ENCODE data around the gene PCDHGA6.

PCDHGA6 gene

DNA sequence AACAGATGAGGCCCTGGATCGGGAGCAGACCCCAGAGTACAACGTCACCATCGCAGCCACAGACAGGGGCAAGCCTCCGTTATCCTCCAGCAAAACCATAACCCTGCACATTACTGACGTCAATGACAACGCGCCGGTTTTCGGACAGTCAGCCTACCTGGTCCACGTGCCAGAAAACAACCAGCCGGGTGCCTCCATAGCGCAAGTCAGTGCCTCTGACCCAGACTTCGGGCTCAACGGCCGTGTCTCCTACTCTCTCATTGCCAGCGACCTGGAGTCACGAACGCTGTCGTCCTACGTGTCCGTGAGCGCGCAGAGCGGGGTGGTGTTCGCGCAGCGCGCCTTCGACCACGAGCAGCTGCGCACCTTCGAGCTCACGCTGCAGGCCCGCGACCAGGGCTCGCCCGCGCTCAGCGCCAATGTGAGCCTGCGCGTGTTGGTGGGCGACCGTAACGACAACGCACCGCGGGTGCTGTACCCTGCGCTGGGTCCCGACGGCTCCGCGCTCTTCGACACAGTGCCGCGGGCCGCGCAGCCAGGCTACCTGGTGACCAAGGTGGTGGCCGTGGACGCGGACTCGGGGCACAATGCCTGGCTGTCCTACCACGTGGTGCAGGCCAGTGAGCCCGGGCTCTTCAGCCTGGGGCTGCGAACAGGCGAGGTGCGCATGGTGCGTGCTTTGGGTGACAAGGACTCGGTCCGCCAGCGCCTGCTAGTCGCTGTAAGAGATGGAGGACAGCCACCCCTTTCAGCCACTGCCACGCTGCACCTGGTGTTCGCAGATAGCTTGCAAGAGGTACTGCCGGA, 45.6 kb downstream of the PCDHGA6 start:
- peak overlapping the region; percentile 11 to 80 for H3K4me3 ChIP-seq (ENCODE audit: insufficient read depth in 1 of 2, low read depth in 1 of 2, low read length in 2 of 2)
- no peak overlapping the region for H3K9ac ChIP-seq (ENCODE audit: low read length)
- H2AFZ ChIP-seq (ENCODE audit: low read depth, low read length): no peak overlapping the region
- H4K8ac ChIP-seq (ENCODE audit: low read length): no peak overlapping the region
- no peak overlapping the region for H3K14ac ChIP-seq (ENCODE audit: low read length in 2 of 2)
- peaks cover 28% of the 10 kb centered on the region for H3K9me3 ChIP-seq (ENCODE audit: control insufficient read depth, low read length)
- H3K27me3 ChIP-seq (ENCODE audit: control insufficient read depth in 1 of 2, insufficient read depth in 1 of 2, low read length in 2 of 2): no peaks in the 10 kb centered on the region
- no peak for DNase-seq
- H2BK15ac ChIP-seq (ENCODE audit: low read depth, poor library complexity, severe bottlenecking): no peak overlapping the region
- peaks cover 9 to 50% of the 10 kb centered on the region in 2 experiments for H3K36me3 ChIP-seq (ENCODE audit: control insufficient read depth in 1 of 2, insufficient read depth in 2 of 2, low read depth in 1 of 2, low read length in 2 of 2)
- H2AK5ac ChIP-seq (ENCODE audit: low read length, severe bottlenecking): no peak overlapping the region
- H3K27ac ChIP-seq (ENCODE audit: low read length, poor library complexity, severe bottlenecking): no peak overlapping the region
- no peak overlapping the region for H3K4ac ChIP-seq (ENCODE audit: low read depth in 1 of 2, low read length in 2 of 2)
- no peak overlapping the region for H3K23ac ChIP-seq (ENCODE audit: low read length in 2 of 2)
- peaks cover 44% of the 10 kb centered on the region for H3K79me1 ChIP-seq (replicated peaks; ENCODE audit: low read length, poor library complexity, severe bottlenecking)
- WGBS: 98% methylated on average over 74 of the region's 74 CpGs
- no peak overlapping the region for H2BK120ac ChIP-seq (ENCODE audit: low read depth, low read length)
- H2BK5ac ChIP-seq (ENCODE audit: low read depth, low read length, poor library complexity, severe bottlenecking): no peak overlapping the region
- peaks cover 8% of the 10 kb centered on the region for H3K4me1 ChIP-seq (ENCODE audit: control insufficient read depth, insufficient read depth, low read depth, low read length)
- no peak overlapping the region for H2BK12ac ChIP-seq (ENCODE audit: low read length in 2 of 2)
- H3K18ac ChIP-seq (ENCODE audit: low read depth in 1 of 2, low read length in 2 of 2): no peak overlapping the region
- H3K4me2 ChIP-seq (ENCODE audit: low read length, poor library complexity, severe bottlenecking): no peak overlapping the region
- no peak overlapping the region for H4K91ac ChIP-seq (ENCODE audit: low read length)

DNA sequence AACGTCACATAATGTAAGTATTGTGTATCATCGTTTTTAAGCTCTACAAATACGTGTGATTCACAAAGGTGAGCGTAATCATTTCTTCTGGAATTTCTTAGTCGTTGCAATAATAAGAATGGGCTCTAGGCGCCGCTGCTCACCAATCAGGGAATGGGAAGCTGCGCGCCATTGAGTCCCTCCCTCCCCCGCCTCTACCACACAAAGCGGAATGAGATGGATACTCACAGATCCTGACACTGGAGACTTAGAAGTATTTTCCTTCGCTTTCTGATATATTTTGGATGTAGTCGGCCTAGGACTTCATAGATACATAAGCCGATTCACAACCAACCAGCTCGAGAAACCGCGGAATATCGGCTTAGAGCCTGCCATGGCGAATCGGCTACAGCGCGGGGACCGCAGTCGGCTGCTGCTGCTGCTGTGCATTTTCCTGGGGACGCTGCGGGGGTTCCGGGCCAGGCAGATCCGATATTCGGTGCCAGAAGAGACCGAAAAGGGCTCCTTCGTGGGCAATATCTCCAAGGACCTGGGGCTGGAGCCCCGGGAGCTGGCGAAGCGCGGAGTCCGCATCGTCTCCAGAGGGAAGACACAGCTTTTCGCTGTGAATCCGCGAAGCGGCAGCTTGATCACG, 47.3 kb downstream of the PCDHGA6 start, which contains the start of gene PCDHGA11:
Gene PCDHGA11, plus strand, starts transcription at position 197 of the 634 bp plus-strand sequence. Its CDS starts 177 bp downstream, at position 374.
- peak within 1 kb of the TSS in 1 of 2 experiments; percentile 80 for H3K4me3 ChIP-seq (ENCODE audit: insufficient read depth in 1 of 2, low read depth in 1 of 2, low read length in 2 of 2)
- peaks cover 8% of the 10 kb centered on the region for H3K4me1 ChIP-seq (ENCODE audit: control insufficient read depth, insufficient read depth, low read depth, low read length)
- no peak within 1 kb of the TSS for H3K4ac ChIP-seq (ENCODE audit: low read depth in 1 of 2, low read length in 2 of 2)
- H4K8ac ChIP-seq (ENCODE audit: low read length): no peak within 1 kb of the TSS
- 71% methylated on average over 42 of the region's 42 CpGs for WGBS
- no peak within 1 kb of the TSS for H3K27ac ChIP-seq (ENCODE audit: low read length, poor library complexity, severe bottlenecking)
- H2AFZ ChIP-seq (ENCODE audit: low read depth, low read length): no peak within 1 kb of the TSS
- H2BK12ac ChIP-seq (ENCODE audit: low read length in 2 of 2): no peak within 1 kb of the TSS
- no peak within 1 kb of the TSS for H2BK5ac ChIP-seq (ENCODE audit: low read depth, low read length, poor library complexity, severe bottlenecking)
- H2BK120ac ChIP-seq (ENCODE audit: low read depth, low read length): no peak within 1 kb of the TSS
- peak; percentile 14 for DNase-seq
- H2AK5ac ChIP-seq (ENCODE audit: low read length, severe bottlenecking): no peak within 1 kb of the TSS
- no peak within 1 kb of the TSS for H3K14ac ChIP-seq (ENCODE audit: low read length in 2 of 2)
- H3K27me3 ChIP-seq (ENCODE audit: control insufficient read depth in 1 of 2, insufficient read depth in 1 of 2, low read length in 2 of 2): no peaks in the 10 kb centered on the region
- peak within 1 kb of the TSS; percentile 77 for H3K9ac ChIP-seq (ENCODE audit: low read length)
- H3K9me3 ChIP-seq (ENCODE audit: control insufficient read depth, low read length): peaks cover 28% of the 10 kb centered on the region
- peaks cover 42% of the 10 kb centered on the region for H3K79me1 ChIP-seq (replicated peaks; ENCODE audit: low read length, poor library complexity, severe bottlenecking)
- no peak within 1 kb of the TSS for H3K23ac ChIP-seq (ENCODE audit: low read length in 2 of 2)
- no peak within 1 kb of the TSS for H3K4me2 ChIP-seq (ENCODE audit: low read length, poor library complexity, severe bottlenecking)
- H2BK15ac ChIP-seq (ENCODE audit: low read depth, poor library complexity, severe bottlenecking): no peak within 1 kb of the TSS
- no peak within 1 kb of the TSS for H4K91ac ChIP-seq (ENCODE audit: low read length)
- H3K36me3 ChIP-seq (ENCODE audit: control insufficient read depth in 1 of 2, insufficient read depth in 2 of 2, low read depth in 1 of 2, low read length in 2 of 2): peaks cover 12 to 41% of the 10 kb centered on the region in 2 experiments
- no peak within 1 kb of the TSS for H3K18ac ChIP-seq (ENCODE audit: low read depth in 1 of 2, low read length in 2 of 2)

DNA sequence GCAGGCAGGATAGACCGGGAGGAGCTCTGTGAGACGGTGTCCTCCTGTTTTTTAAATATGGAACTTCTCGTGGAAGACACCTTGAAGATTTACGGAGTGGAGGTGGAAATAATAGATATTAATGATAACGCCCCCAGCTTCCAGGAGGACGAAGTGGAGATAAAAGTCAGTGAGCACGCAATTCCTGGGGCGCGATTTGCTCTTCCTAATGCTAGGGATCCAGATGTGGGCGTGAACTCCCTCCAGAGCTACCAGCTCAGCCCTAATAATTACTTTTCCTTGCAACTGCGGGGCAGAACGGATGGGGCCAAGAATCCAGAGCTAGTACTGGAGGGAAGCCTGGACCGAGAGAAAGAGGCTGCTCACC, 47.8 kb downstream of the PCDHGA6 start:
- Histone ChIP-seq H2BK15ac (ENCODE audit: low read depth, poor library complexity, severe bottlenecking) (no peak overlapping the region), H3K27ac (ENCODE audit: low read length, poor library complexity, severe bottlenecking) (no peak overlapping the region), H2AFZ (ENCODE audit: low read depth, low read length) (no peak overlapping the region), H2BK5ac (ENCODE audit: low read depth, low read length, poor library complexity, severe bottlenecking) (no peak overlapping the region), H2AK5ac (ENCODE audit: low read length, severe bottlenecking) (no peak overlapping the region), H2BK120ac (ENCODE audit: low read depth, low read length) (no peak overlapping the region), H2BK12ac (ENCODE audit: low read length in 2 of 2) (no peak overlapping the region), H3K27me3 (ENCODE audit: control insufficient read depth in 1 of 2, insufficient read depth in 1 of 2, low read length in 2 of 2) (no peaks in the 10 kb centered on the region), H3K18ac (ENCODE audit: low read depth in 1 of 2, low read length in 2 of 2) (no peak overlapping the region), H3K4ac (ENCODE audit: low read depth in 1 of 2, low read length in 2 of 2) (no peak overlapping the region), H3K4me1 (ENCODE audit: control insufficient read depth, insufficient read depth, low read depth, low read length) (peaks cover 8% of the 10 kb centered on the region), H3K4me2 (ENCODE audit: low read length, poor library complexity, severe bottlenecking) (no peak overlapping the region), H3K4me3 (ENCODE audit: insufficient read depth in 1 of 2, low read depth in 1 of 2, low read length in 2 of 2) (peak overlapping the region in 1 of 2 experiments; percentile 80), H4K8ac (ENCODE audit: low read length) (no peak overlapping the region), H3K9me3 (ENCODE audit: control insufficient read depth, low read length) (peaks cover 28% of the 10 kb centered on the region), H4K91ac (ENCODE audit: low read length) (no peak overlapping the region), H3K36me3 (ENCODE audit: control insufficient read depth in 1 of 2, insufficient read depth in 2 of 2, low read depth in 1 of 2, low read length in 2 of 2) (peaks cover 17 to 44% of the 10 kb centered on the region in 2 experiments), H3K79me1 (replicated peaks; ENCODE audit: low read length, poor library complexity, severe bottlenecking) (peaks cover 45% of the 10 kb centered on the region), H3K14ac (ENCODE audit: low read length in 2 of 2) (no peak overlapping the region), H3K9ac (ENCODE audit: low read length) (peak overlapping the region; percentile 77), H3K23ac (ENCODE audit: low read length in 2 of 2) (no peak overlapping the region)
- WGBS: 85% methylated on average over 13 of the region's 13 CpGs
- no peak for DNase-seq

DNA sequence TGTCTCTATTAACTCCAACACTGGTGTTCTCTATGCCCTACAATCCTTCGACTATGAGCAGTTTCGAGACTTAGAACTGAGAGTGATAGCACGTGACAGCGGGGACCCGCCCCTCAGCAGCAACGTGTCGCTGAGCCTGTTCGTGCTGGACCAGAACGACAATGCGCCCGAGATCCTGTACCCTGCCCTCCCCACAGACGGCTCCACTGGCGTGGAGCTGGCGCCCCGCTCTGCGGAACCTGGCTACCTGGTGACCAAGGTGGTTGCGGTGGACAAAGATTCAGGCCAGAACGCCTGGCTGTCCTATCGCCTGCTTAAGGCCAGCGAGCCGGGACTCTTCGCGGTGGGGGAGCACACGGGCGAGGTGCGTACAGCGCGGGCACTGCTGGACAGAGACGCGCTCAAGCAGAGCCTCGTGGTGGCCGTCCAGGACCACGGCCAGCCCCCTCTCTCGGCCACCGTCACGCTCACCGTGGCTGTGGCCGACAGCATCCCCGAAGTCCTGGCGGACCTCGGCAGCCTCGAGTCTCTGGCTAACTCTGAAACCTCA, 49.1 kb downstream of the PCDHGA6 start:
- H3K4me3 ChIP-seq (ENCODE audit: insufficient read depth in 1 of 2, low read depth in 1 of 2, low read length in 2 of 2): peak overlapping the region in 1 of 2 experiments; percentile 80
- no peaks in the 10 kb centered on the region for H3K27me3 ChIP-seq (ENCODE audit: control insufficient read depth in 1 of 2, insufficient read depth in 1 of 2, low read length in 2 of 2)
- H3K4ac ChIP-seq (ENCODE audit: low read depth in 1 of 2, low read length in 2 of 2): no peak overlapping the region
- no peak overlapping the region for H3K18ac ChIP-seq (ENCODE audit: low read depth in 1 of 2, low read length in 2 of 2)
- no peak overlapping the region for H3K23ac ChIP-seq (ENCODE audit: low read length in 2 of 2)
- no peak overlapping the region for H4K8ac ChIP-seq (ENCODE audit: low read length)
- peaks cover 38% of the 10 kb centered on the region for H3K9me3 ChIP-seq (ENCODE audit: control insufficient read depth, low read length)
- no peak overlapping the region for H2AFZ ChIP-seq (ENCODE audit: low read depth, low read length)
- no peak overlapping the region for H2BK120ac ChIP-seq (ENCODE audit: low read depth, low read length)
- no peak overlapping the region for H2AK5ac ChIP-seq (ENCODE audit: low read length, severe bottlenecking)
- no peak overlapping the region for H3K14ac ChIP-seq (ENCODE audit: low read length in 2 of 2)
- H3K4me1 ChIP-seq (ENCODE audit: control insufficient read depth, insufficient read depth, low read depth, low read length): peaks cover 10% of the 10 kb centered on the region
- no peak overlapping the region for H2BK5ac ChIP-seq (ENCODE audit: low read depth, low read length, poor library complexity, severe bottlenecking)
- H4K91ac ChIP-seq (ENCODE audit: low read length): no peak overlapping the region
- no peak overlapping the region for H3K9ac ChIP-seq (ENCODE audit: low read length)
- 97% methylated on average over 42 of the region's 42 CpGs for WGBS
- no peak overlapping the region for H2BK15ac ChIP-seq (ENCODE audit: low read depth, poor library complexity, severe bottlenecking)
- H3K36me3 ChIP-seq (ENCODE audit: control insufficient read depth in 1 of 2, insufficient read depth in 2 of 2, low read depth in 1 of 2, low read length in 2 of 2): peaks cover 29 to 54% of the 10 kb centered on the region in 2 experiments
- DNase-seq: no peak
- peaks cover 53% of the 10 kb centered on the region for H3K79me1 ChIP-seq (replicated peaks; ENCODE audit: low read length, poor library complexity, severe bottlenecking)
- no peak overlapping the region for H3K4me2 ChIP-seq (ENCODE audit: low read length, poor library complexity, severe bottlenecking)
- no peak overlapping the region for H3K27ac ChIP-seq (ENCODE audit: low read length, poor library complexity, severe bottlenecking)
- no peak overlapping the region for H2BK12ac ChIP-seq (ENCODE audit: low read length in 2 of 2)

Measured in mesenchymal stem cell (in vitro differentiated cells and primary cell).